ENCODE data around the gene ELFN2.
"Not testable (repeated sequence)": the region's sequence is repeated elsewhere in the genome, so short reads cannot be mapped to it uniquely, and the experiment has no call there.

- not testable (repeated sequence) for TF ChIP-seq CTCF (conservative IDR thresholded peaks at IDR 0.05; ENCODE audit: low read length); EZH2phosphoT487 (IDR thresholded peaks at IDR 0.05; ENCODE audit: borderline replicate concordance, low read depth, low read length)
Measured at GRCh38 chr22:37468201-37468695, 41.0 kb upstream of the ELFN2 start.

All from OCI-LY7 (cell line).